Nephron progenitor cell (in vitro differentiated cells): ENCODE results near the gene PPP1R16B.

Source experiments
- DNase-seq: peaks from one replicate; pipeline ENCODE4 v3.0.0; 2021
- H3K27ac Mint-ChIP-seq: 2 replicates; pipeline ENCODE4 v1.8.0; 2021; ENCODE audit warnings: mild to moderate bottlenecking, moderate library complexity, mixed read lengths
- H3K27me3 Mint-ChIP-seq: 2 replicates; pipeline ENCODE4 v1.8.0; 2021; ENCODE audit warnings: mild to moderate bottlenecking, low read depth, mixed read lengths; ENCODE audit not compliant: poor library complexity
- H3K36me3 Mint-ChIP-seq: 2 replicates; pipeline ENCODE4 v1.8.0; 2021; ENCODE audit warnings: low read depth, mixed read lengths
- H3K4me1 Mint-ChIP-seq: 2 replicates; pipeline ENCODE4 v1.8.0; 2021; ENCODE audit warnings: mixed read lengths
- H3K4me3 Mint-ChIP-seq: 2 replicates; pipeline ENCODE4 v1.8.0; 2021; ENCODE audit warnings: mild to moderate bottlenecking, moderate library complexity, mixed read lengths
- H3K9me3 Mint-ChIP-seq: 2 replicates; pipeline ENCODE4 v1.8.0; 2021; ENCODE audit warnings: mild to moderate bottlenecking, moderate library complexity, mixed read lengths
- CTCF ChIP-seq: fragments of 200-600 bp; sonication (generic); IDR thresholded peaks from 2 replicates; pipeline ENCODE4 v1.5.0; 2021; ENCODE audit warnings: antibody characterized with exemption

PPP1R16B gene

GRCh38 chr20:38831995-38832620, 26.6 kb downstream of the PPP1R16B start:
- no peak for DNase-seq
- H3K27me3 Mint-ChIP-seq = peaks cover 10% of the 10 kb centered on the region
- no peak for TF ChIP-seq CTCF
- no peaks in the 10 kb centered on the region for H3K9me3 Mint-ChIP-seq
- no peak overlapping the region for H3K4me3 Mint-ChIP-seq
- no peak overlapping the region for H3K27ac Mint-ChIP-seq
- peaks cover 24% of the 10 kb centered on the region for H3K4me1 Mint-ChIP-seq
- H3K36me3 Mint-ChIP-seq = no peaks in the 10 kb centered on the region

GRCh38 chr20:38833154-38833856, 27.8 kb downstream of the PPP1R16B start:
- no peak for DNase-seq
- Mint-ChIP-seq H3K27me3 (peaks cover 15% of the 10 kb centered on the region), H3K27ac (no peak overlapping the region), H3K36me3 (no peaks in the 10 kb centered on the region), H3K4me3 (no peak overlapping the region), H3K9me3 (no peaks in the 10 kb centered on the region), H3K4me1 (peaks cover 12% of the 10 kb centered on the region)
- no peak for TF ChIP-seq CTCF

DNA sequence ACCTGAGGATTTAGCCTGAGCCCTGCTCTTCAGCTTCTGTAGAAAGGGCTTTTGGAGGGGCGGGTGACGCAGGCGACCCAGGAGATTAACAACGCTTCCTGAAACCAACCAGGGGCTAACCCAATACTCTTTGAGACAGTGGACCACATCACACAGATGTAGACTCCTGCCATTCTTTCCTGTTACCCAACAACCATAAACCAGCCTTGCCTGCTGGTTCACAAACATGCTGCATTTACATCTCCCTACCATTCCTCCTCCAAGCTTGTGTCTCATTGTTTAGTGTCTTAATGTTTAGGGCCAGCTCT, 28.3 kb downstream of the PPP1R16B start:
- Mint-ChIP-seq H3K27ac (no peak overlapping the region), H3K36me3 (no peaks in the 10 kb centered on the region), H3K4me3 (no peak overlapping the region), H3K9me3 (no peaks in the 10 kb centered on the region), H3K4me1 (peaks cover 7% of the 10 kb centered on the region), H3K27me3 (peaks cover 15% of the 10 kb centered on the region)
- no peak for TF ChIP-seq CTCF
- no peak for DNase-seq

GRCh38 chr20:38834868-38835267, 29.4 kb downstream of the PPP1R16B start:
- no peak for TF ChIP-seq CTCF
- H3K4me1 Mint-ChIP-seq = no peaks in the 10 kb centered on the region
- no peaks in the 10 kb centered on the region for H3K36me3 Mint-ChIP-seq
- peaks cover 19% of the 10 kb centered on the region for H3K27me3 Mint-ChIP-seq
- no peak overlapping the region for H3K27ac Mint-ChIP-seq
- DNase-seq = no peak
- H3K9me3 Mint-ChIP-seq = no peaks in the 10 kb centered on the region
- H3K4me3 Mint-ChIP-seq = no peak overlapping the region

GRCh38 chr20:38835792-38836191, 30.3 kb downstream of the PPP1R16B start:
- Mint-ChIP-seq H3K27ac (no peak overlapping the region), H3K4me1 (peaks cover 6% of the 10 kb centered on the region), H3K9me3 (no peaks in the 10 kb centered on the region), H3K36me3 (no peaks in the 10 kb centered on the region), H3K4me3 (no peak overlapping the region), H3K27me3 (peaks cover 23% of the 10 kb centered on the region)
- no peak for TF ChIP-seq CTCF
- DNase-seq = no peak

DNA sequence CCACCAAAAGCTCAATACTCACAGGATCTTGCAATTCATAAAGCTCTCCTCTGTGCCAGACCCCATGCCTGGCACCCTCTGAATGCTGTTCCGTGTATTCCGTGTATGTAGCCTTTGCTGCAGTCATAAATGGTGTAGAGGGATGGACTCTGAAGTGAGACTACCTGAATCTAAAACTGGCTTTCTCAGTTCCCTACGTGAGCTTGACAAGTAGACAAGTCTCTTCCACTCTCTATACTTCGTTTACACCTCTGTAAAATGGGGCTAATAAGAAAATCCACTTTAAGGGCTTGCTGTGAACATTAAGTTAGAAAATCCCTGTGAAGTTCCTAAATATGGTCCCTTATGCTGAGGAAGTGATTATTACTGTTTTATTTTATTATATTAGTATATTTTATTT, 31.5 kb downstream of the PPP1R16B start:
- H3K4me1 Mint-ChIP-seq = peaks cover 6% of the 10 kb centered on the region
- no peaks in the 10 kb centered on the region for H3K36me3 Mint-ChIP-seq
- H3K27ac Mint-ChIP-seq = no peak overlapping the region
- H3K27me3 Mint-ChIP-seq = peaks cover 22% of the 10 kb centered on the region
- H3K9me3 Mint-ChIP-seq = no peaks in the 10 kb centered on the region
- DNase-seq = no peak
- H3K4me3 Mint-ChIP-seq = no peak overlapping the region
- no peak for TF ChIP-seq CTCF
